ENCODE results near the gene CTSA.

CTSA gene

DNA sequence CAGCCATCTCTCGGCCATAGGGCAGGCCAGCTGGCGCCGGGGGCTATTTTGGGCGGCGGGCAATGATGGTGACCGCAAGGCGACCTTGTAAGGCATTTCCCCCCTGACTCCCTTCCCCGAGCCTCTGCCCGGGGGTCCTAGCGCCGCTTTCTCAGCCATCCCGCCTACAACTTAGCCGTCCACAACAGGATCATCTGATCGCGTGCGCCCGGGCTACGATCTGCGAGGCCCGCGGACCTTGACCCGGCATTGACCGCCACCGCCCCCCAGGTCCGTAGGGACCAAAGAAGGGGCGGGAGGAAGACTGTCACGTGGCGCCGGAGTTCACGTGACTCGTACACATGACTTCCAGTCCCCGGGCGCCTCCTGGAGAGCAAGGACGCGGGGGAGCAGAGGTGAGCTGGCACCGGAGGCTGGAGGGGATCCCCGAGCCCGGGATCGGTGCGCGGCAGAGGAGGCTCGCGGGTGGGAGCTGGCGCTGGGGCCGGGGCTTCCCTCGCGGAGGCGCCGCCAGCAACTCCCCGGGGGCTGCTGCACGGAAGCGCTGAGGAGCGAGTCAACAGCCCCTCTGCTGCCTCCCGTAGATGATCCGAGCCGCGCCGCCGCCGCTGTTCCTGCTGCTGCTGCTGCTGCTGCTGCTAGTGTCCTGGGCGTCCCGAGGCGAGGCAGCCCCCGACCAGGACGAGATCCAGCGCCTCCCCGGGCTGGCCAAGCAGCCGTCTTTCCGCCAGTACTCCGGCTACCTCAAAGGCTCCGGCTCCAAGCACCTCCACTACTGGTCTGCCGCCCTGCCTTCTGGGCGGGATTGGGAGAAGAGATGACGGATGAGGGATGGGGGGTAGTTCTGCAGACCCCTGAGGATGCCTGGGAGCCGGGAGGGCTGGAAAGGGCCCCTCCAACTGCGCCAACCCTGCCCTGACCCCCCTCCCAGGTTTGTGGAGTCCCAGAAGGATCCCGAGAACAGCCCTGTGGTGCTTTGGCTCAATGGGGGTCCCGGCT lies at the start of gene CTSA, which contains the start of gene NEURL2:
Gene CTSA, plus strand, starts transcription at position 351 of the 999 bp plus-strand sequence. Its CDS starts 234 bp downstream, at position 585.
Gene NEURL2, minus strand, starts transcription at position 224 of the 999 bp plus-strand sequence. Its CDS starts 217 bp downstream, at position 7.
- DNase-seq: peak; percentile 77 to 88 (median 85)

DNA sequence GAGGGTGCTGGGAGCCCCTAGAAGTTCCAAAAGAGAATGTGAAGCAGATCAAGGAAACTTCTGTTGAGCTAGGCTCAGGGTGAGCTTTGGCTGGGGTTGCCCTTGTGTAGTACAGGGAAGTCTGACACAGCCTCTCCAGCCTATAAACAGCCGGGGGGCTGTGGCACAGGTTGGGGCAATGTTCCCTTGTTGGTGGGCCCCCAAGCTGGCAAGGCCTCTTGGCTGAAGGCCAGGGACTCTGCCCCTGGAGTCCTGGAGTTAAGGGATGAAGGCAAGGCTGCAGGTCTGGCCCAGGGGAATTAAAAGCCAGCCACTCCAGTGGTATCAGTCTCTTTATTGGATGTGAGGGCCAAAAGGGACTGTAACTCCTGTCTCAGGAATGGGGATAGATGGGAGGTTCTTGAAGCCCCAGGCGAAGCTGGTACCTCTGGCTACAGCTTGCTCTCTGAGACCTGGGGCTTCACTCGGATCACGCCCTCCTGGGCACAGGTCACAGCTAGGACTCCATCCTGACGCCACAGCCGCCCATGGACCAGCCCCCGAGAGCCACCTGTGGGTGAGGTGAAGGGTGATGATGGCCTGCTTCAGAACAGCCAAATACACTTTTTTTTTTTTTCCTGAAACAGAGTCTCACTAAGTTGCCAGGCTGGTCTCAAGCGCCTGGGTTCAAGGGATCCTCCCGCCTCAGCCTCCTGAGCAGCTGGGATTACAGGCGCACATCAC lies 49.6 kb upstream of the CTSA start:
- no peak for DNase-seq

DNA sequence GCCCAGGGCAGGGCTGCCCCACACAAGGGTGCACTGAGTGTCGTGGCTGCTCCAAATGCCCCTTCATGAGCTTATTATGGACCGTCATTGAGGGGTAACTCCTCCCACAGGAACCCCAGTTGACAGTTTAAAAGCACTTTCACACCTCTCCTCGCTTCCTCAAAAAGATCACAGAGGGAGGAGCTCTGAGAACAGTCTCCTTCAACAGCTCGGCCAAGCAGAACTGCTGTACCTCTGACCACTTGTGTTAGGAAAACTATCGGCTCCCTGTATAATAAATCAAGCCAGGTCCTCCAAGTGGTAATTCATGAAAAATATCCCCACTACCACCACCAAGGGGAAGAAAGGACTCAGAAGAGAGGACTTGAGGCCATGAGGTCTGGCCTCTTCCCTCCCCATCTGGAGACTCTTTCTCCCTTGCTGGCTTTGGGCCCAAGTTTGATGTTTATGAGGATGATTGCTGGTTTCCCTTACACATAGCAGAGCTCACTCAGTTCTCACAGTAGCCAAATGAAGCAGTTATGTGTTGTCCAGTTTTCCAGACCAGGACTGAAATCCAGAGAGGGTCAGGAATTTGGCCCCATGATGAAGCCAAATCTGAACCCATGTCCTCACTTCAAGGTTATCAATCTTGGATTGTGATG lies 48.8 kb upstream of the CTSA start:
- DNase-seq: peak; percentile 33 to 51 (median 35)

DNA sequence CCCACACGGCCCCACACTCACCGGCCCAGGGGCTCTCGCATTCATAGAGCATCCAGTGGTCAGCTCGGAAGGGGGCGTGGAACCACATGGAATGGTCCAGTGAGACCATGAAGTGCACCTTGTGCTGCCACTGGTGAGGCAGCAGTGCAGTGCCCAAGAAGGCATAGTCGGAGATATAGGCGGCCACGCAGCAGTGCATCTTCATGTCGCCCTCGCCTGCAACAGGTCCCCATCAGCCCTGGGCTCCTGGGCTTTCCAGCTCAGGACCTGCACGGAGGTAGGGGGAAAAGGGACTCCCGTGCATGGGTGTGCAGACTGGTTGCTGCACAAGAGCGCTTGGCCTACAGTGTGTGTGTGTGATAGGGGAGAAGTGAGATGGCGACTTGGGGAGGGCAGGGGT lies 47.6 kb upstream of the CTSA start:
- DNase-seq: no peak

DNA sequence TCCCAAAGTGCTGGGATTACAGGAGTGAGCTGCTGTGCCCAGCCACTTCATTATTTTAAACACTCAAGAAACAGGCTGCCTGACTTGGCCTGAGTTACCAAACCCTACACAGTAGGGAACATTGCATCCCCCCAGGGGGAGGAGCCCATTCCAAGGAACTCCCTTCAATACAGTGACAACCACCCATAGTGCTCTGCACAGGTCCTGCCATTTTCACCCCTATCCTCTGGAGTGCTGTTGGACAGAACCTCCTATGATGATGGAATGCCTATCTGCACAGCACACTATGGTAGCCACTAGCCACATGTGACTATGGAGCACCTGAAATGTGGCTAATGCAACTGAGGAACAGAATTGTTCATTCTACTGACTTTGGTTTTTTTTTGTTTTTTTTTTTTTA lies 45.7 kb upstream of the CTSA start:
- DNase-seq: no peak

DNA sequence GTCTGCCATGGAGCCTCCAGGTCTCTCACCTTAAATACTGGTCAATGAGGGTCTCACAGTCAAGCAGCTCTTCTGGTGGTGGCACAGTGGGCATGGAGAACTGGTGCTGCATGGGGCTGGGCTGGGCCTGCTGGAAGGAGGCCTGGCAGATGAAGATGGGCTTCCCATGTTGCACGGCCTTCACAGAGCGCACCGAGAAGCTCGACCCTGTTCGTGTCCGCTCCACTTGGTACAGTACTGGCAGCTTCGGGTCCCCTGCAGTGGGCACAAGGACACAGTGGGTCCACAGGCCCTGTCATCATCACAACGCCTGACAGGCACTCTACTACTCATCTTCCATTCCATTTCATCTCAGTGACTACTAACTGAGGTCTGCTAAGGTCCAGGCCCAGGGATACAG lies 42.7 kb upstream of the CTSA start:
- no peak for DNase-seq

DNA sequence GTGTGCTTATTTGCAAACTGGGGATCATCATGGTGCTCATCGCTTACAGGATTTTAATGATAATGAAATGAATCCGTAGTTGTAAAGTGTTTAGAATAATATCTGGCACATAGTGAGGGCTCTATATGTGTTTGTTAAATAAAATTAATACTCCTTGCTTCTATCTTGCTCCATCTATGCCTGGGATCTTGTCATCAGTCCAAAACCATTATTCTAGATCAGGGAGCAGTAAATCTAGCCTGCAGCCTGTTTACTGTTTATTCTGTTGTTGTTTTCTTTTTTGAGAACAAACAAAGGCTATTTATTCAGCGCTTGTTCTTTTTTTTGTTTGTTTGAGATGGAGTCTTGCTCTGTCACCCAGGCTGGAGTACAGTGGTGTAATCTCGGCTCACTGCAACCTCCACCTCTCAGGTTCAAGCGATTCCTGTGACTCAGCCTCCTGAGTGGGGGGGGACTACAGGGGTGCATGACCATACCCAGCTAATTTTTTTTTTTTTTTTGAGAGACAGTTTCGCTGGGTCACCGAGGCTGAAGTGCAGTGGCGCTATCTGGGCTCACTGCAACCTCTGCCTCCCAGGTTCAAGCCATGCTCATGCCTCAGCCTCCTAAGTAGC lies 42.1 kb upstream of the CTSA start:
- DNase-seq: no peak

DNA sequence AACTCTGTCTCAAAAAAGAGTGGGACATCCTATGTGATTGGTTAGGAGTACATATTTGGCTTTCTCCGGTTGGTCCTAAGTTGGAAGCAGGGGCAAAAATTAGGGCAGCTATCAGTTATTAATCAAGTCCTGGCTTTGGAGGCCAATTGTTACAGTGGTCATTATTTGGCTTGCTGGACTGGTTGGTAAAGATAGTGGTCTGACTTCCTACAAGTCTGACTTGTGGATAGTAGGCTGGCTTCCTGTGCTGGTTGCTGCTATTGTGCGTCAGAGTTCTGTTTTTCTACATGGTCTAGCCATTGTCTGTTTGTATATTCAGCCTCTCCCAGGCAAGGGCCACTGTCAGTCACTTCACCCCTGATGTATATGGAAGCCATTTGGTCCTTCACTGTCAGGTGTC lies 40.9 kb upstream of the CTSA start:
- no peak for DNase-seq

DNA sequence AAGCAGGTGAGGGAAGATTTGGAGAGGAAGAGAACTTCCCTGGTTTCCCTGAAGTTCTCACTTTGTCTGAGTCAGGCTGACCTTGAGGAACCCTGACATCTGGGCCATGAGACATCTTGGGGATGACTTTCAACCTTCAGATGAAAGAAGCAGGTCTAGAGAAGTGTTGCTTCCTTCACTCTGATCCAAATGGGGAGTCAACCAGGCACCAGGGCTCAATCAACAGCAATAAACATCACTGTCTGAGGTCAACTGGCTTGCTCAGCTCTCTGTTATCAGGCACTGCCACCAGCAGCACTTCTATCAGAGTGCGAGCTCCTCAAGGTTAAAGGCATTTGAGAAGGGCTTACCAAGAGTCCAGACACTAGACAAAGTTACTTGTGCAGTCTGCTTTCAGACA lies 40.2 kb upstream of the CTSA start:
- DNase-seq: no peak

DNA sequence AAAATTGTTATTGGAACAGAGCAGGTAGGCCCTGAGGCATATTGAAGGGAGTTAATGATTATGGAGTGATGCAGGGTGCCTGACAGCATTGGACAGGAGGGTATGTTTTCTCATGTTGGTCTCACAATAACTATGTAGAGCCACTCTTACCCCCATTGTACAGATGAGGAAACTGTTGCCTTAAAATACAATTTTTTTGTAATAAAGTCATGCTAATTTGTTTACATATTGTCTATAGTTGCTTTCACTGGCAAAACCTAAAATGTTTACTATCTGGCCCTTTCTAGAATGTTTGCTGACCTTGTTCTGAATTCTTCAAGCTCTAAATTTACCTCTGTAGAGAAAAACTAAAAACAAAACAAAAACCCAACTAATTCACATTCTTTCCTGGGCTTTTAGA lies 39.6 kb upstream of the CTSA start:
- DNase-seq: no peak

DNA sequence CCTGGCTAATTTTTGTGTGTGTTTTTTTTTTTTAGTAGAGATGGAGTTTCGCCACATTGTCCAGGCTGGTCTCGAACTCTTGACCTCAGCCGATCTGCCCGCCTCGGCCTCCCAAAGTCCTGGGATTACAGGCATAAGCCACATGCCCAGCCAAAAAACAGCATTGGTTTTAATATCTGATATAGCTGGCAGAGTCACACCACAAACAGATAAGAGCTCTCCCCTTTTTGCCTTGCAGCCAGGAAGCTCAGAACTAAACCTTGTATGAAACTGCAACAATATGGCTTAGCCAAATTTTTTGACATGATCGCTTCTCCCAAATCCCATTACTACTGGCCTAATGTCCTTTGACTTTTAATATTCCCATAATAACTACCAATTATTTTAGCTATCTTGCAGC lies 38.8 kb upstream of the CTSA start:
- no peak for DNase-seq

DNA sequence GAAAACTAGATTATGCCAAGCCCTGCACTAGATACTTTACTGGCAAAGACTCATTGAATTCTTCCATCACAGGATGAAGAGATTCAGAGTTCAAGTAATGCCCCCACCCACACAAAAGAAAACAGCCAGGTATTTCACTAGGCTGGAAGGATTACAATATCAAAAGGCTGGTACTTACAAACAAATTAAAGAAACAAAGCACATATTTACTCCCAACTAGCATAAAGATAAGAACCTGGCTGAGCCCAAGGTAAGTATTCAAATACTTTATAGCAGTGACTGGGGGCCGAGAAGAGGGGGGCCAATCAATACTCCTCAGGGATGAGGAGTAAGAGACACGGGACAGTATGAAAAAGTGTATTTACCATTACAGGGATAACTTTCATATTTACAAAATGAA lies 37.7 kb upstream of the CTSA start:
- DNase-seq: no peak

DNA sequence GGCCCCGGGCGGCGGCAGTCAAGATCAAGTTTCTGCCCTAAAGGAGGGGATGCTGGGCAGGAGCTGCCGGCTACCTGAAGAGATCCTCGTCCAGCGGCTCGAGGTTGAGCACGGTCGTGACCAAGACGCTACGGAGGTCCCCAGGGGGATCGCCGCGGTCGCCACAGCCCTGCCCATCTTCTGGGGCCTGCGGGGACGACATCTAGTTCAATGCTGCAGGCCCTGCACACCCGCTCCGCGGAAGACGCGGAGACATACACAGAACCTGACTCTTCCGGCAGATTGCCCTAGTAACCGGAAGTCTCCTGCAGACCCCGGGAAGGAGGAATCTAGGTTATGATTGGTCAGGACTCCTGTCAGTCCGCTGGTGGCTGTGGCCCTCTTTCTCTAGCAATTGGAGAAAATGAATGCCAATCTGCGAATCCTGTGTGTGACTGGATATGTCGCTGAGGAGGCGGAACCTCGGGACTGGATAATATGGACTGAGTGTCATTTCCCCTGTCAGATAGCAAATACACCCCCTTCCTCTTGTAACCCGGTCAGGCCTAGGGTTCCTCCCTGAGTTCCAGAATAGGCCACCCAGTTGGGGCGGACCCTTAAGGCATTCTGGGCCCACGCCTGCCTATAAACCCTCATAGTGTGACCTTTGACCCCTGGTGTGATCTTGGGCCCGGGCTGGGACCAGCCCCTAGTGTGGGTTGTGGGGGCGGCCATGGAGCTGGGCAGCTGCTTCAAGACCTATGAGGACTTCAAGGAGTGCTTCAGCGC lies 33.8 kb upstream of the CTSA start, which contains the start of the genes ACOT8 and ZSWIM3:
Gene ACOT8, minus strand, starts transcription at position 279 of the 768 bp plus-strand sequence. Its CDS starts 77 bp downstream, at position 202.
Gene ZSWIM3, plus strand, starts transcription at position 501 of the 768 bp plus-strand sequence. Its CDS starts 212 bp downstream, at position 713.
- DNase-seq: peak; percentile 98 to 100 (median 100)

DNA sequence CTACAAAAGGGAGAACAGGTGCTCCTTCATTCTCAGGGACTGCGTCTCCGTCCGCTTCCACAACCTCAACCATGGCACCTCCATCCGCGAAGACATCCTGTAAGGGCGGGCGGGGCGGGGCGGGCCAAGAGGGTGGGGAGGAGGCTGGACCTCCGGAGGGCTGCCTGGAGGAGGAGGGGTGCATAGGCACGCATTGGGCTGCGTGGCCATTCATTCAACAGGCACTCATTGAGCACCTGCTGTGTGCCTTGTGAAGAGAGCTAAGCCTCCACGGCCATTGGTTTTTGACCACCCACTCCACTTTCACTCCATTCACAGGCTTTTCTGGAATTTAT lies 33.3 kb upstream of the CTSA start:
- no peak for DNase-seq

DNA sequence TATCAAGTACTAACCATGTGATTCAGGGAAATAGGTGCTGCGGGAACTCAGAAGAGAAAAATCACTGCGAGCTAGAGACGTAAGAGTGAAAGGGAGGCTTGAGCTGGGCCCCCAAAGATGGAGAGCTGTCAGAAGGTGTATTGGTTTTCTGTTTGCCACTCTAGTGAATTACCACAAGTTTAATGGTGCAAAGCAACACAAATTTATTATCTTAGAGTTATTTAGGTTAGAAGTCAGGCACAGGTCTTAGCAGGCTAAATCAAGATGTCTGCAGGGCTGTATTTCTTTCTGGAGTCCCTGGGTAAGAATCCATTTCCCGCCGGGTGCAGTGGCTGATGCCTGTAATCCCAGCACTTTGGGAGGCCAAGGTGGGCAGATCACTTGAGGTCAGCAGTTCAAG lies 31.2 kb upstream of the CTSA start:
- DNase-seq: no peak

DNA sequence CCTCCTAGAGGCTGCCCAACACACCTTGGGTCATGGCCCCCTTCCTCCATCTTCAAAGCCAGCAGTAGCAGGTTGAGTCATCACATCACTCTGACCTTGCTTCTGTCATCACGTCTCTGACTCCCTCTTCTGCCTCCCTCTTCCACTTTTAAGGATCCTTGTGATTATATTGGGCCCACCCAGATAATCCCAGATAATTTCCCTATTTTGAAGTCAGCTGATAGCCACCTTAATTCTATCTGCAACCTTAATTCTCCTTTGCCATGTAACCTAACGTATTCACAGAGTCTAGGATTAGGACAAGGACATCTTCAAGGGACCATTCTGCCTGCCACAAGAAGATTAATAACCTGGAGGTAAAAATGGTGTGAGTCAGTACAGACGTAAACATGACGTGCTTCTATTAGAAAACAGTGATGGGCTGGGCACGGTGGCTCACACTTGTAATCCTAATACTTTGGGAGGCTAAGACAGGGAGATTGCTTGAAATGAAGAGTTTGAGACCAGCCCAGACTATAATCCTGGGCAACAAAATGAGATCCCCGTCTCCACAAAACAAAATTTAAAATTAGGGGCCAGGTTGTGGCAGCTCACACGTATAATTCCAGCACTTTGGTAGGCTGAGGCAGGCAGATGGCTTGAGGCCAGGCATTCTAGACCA lies 30.4 kb upstream of the CTSA start:
- DNase-seq: no peak

DNA sequence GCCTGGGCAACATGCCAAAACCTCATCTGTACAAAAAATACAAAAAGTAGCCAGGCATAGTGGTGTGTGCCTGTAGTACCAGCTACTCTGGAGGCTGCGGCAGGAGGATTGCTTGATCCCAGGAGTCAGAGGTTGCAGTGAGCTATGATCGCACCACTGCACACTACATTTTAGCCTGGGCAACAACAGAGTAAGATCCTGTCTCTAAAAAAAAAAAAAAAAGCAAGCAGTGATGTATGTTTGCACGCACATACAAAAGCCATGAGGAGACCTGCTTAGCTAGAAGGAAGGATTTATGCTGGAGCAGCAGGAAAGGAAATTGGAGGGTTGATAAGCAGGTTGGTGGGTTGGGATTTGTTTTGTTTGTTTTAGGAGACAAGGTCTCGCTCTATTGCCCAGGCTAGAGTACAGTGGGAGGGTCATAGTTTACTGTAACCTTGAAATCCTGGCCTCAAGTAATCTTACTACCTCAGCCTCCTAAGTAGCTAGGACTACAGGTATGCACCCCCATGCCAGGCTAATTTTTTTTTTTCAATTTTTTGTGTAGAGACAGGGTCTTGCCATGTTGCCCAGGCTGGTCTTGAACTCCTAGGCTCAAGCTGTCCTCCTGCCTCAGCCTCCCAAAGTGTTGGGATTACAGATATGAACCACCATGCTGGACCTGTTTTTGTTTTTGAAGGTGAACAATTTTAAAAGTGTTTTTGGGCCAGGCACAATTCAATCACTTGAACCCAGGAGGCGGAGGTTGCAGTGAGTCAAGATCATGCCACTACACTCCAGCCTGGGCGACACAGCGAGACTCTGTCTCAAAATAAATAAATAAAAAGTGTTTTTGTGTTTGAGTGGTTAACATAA lies 29.7 kb upstream of the CTSA start:
- no peak for DNase-seq

DNA sequence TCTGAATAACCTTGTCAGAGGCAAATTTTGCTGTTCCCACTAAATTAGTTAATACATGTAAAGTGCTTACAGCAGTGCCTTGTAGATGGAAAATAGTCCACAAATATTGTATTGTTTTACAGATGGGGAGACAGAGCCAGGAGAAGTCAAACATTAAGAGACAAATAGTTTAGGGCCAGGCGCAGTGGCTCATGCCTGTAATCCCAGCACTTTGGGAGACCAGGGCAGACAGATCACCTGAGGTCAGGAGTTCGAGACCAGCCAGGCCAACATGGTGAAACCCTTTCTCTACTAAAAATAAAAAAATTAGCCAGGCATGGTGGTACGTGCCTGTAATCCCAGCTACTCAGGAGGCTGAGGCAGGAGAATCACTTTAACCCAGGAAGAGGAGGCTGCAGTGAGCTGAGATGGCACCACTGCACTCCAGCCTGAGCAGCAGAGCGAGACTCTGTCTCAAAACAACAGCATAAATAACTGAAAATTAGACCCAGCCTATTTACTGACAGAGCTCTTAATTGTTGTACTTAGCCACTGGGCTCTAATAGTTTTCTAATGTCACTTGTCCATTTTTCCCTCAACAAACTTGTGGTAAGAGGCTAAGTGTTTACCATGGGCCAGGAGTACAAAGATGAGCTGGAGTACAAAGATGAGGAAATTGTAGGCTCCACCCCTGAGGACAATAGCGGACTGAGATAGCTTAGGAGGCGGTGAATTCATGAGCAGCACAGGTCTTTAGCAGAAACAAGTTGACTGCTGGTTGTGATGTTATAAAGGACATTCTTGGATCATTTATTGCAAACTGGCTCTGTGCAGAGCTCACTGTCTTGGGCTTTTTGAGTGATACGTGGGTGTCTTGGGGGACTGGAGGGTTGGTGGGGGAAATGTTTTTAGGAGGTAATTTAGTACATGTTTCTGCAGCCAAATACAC lies 27.3 kb upstream of the CTSA start:
- DNase-seq: no peak

DNA sequence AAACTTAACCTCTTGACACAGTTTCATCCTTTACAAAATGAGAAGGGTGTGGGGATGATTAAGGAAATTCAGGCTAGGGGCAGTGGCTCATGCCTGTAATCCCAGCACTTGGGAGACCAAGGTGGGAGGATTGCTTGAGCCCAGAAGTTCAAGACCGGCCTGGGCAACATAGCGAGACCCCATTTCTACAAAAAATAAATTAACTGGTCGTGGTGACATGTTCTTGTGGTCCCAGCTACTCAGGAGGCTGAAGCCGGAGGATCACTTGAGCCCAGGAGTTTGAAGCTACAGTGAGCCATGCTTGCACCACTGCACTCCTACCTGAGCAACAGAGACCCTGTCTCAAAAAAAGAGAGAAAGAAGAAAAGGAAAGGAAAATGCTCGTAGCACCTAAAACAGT lies 24.7 kb upstream of the CTSA start:
- no peak for DNase-seq

Data from suppressor macrophage treated with lipopolysaccharide for 1 hour (primary cell).